ENCODE data around the gene PEX5. TPM values are rescaled to one million over a fixed set of nuclear protein-coding genes. Genes with fewer than 3 reads are reported as not detected.

PEX5 gene
- 23.6 to 28.4 TPM (median 27.3 TPM) in 5 replicates for total RNA-seq (2022; extraction: Qiagen RNA extraction)

DNA sequence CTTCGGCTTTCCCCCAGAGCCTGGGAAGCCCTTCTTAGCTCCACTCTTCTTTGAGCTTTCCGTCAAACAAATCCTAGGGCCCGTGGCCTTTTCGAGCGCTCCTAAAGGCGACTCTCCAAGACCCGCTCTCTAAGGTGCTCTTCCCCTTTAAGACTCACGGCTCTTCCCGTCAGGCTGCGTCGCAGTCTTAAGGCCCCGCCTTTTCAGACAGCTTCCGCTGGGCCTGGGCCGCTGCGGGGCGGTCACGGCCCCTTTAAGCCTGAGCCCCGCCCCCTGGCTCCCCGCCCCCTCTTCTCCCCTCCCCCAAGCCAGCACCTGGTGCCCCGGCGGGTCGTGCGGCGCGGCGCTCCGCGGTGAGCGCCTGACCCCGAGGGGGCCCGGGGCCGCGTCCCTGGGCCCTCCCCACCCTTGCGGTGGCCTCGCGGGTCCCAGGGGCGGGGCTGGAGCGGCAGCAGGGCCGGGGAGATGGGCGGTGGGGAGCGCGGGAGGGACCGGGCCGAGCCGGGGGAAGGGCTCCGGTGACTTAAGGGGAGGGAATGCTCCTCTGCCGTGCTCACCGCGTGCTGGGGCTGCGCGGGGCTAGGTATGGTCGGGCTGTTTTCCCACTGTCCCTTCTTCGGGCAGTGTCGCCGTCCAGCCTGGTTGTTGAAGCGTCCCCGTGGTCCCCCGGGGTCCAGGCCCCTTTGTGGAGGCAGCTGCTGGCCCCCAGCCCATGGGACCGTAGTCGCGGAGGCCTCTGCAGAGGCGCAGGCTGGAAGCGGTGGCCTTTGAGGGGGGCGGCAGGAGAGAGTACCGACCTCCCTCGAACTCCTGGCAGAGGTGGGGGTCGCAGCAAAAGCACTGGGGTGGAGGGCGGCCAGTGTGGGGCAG is at the start of gene PEX5:
TSS of gene PEX5 (plus strand) at position 289 of the 870 bp plus-strand sequence. CDS start 692 bp downstream, outside the sequence.

Other genes starting within 250 kb of the PEX5 start
- not detected in 5 replicates for gene RNU7-1, start 245.9 kb upstream of the PEX5 start, total RNA-seq (2022; extraction: Qiagen RNA extraction)
- gene C12orf57, start 245.7 kb upstream of the PEX5 start, total RNA-seq (2022; extraction: Qiagen RNA extraction) = 261 to 320 TPM (median 303 TPM) in 5 replicates
- 9.1 to 13.5 TPM (median 10.5 TPM) in 5 replicates for gene PTPN6, start 238.3 kb upstream of the PEX5 start, total RNA-seq (2022; extraction: Qiagen RNA extraction)
- 316 to 337 TPM (median 328 TPM) in 5 replicates for gene PHB2, start 219.0 kb upstream of the PEX5 start, total RNA-seq (2022; extraction: Qiagen RNA extraction)
- gene EMG1, start 218.8 kb upstream of the PEX5 start, total RNA-seq (2022; extraction: Qiagen RNA extraction) = 54.5 to 63.2 TPM (median 59.6 TPM) in 5 replicates
- gene LPCAT3, start 171.2 kb upstream of the PEX5 start, total RNA-seq (2022; extraction: Qiagen RNA extraction) = 26.7 to 30.7 TPM (median 29.8 TPM) in 5 replicates
- 40.4 to 73.4 TPM (median 41.9 TPM) in 5 replicates for gene C1S, start 129.0 kb upstream of the PEX5 start, total RNA-seq (2022; extraction: Qiagen RNA extraction)
- 27.7 to 49.0 TPM (median 30.3 TPM) in 5 replicates for gene C1R, start 97.2 kb upstream of the PEX5 start, total RNA-seq (2022; extraction: Qiagen RNA extraction)
- gene C1RL, start 80.5 kb upstream of the PEX5 start, total RNA-seq (2022; extraction: Qiagen RNA extraction) = 10.8 to 14.6 TPM (median 13.4 TPM) in 5 replicates
- not detected in 5 replicates for gene RBP5, start 60.8 kb upstream of the PEX5 start, total RNA-seq (2022; extraction: Qiagen RNA extraction)
- 11.7 to 17.4 TPM (median 14.9 TPM) in 5 replicates for gene CLSTN3, start 59.3 kb upstream of the PEX5 start, total RNA-seq (2022; extraction: Qiagen RNA extraction)
- gene ACSM4, start 114.4 kb downstream of the PEX5 start, total RNA-seq (2022; extraction: Qiagen RNA extraction) = not detected in 5 replicates

Data from A549 treated with AZD2906 at 1 μM for 4 hours (cell line).